ENCODE data around the gene CDK3. TPM values are rescaled to one million over a fixed set of nuclear protein-coding genes. Genes with fewer than 3 reads are reported as not detected.

Gene CDK3
- total and polyA plus RNA-seq, 9 of the 15 experiments (the other 6 are each of a cell fraction or from before 2014, with no cell fraction given): 0.55 to 8.2 (median 4.7) TPM

GRCh38 chr17:76007850-76008165 lies 7.2 kb downstream of the CDK3 start (continued):
- TF ChIP-seq GATAD2B (IDR thresholded peaks at IDR 0.05; ENCODE audit: borderline replicate concordance): no peak
- TF ChIP-seq RBM25 (IDR thresholded peaks at IDR 0.05; ENCODE audit: low read depth, low read length, severe bottlenecking): no peak
- no peak for TF ChIP-seq ZKSCAN8 (CRISPR knock-in tag; IDR thresholded peaks at IDR 0.05)
- no peak for TF ChIP-seq POLR2G (IDR thresholded peaks at IDR 0.05; ENCODE audit: low read depth, low read length)
- no peak for TF ChIP-seq CHD1 (IDR thresholded peaks at IDR 0.05; ENCODE audit: low read length)
- no peak for TF ChIP-seq SPI1 (IDR thresholded peaks at IDR 0.05; ENCODE audit: borderline replicate concordance, low read depth, low read length)

- TF ChIP-seq HDAC6 (IDR thresholded peaks at IDR 0.05; ENCODE audit: low read depth, low read length) (0 out of 2 replicates have a peak, but pooled peaks have one; percentile 20), SAFB2 (IDR thresholded peaks at IDR 0.05; ENCODE audit: borderline replicate concordance, low read depth, low read length, severe bottlenecking) (no peak)
- Histone ChIP-seq H3K9me3 (replicated peaks; ENCODE audit: control insufficient read depth, insufficient read depth, low read depth, low read length) (no peaks in the 10 kb centered on the region), H2AFZ (ENCODE audit: low read depth, low read length) (no peak overlapping the region), H3K4me1 (replicated peaks in 1 of 2; ENCODE audit: control insufficient read depth in 2 of 2, insufficient read depth in 2 of 2, low read length in 2 of 2) (peaks cover 0 to 34% of the 10 kb centered on the region in 2 experiments; a peak in 3 of 5 replicates), H3K27me3 (ENCODE audit: control insufficient read depth in 2 of 2, insufficient read depth in 2 of 2, low read length in 2 of 2) (peaks cover 37 to 52% of the 10 kb centered on the region in 2 experiments), H3K36me3 (ENCODE audit: control insufficient read depth, insufficient read depth, low read length) (peaks cover 7% of the 10 kb centered on the region; the same call in 2 of the 3 replicates), H3K27ac (ENCODE audit: extremely low read depth, low read depth, low read length) (no peak overlapping the region), H4K20me1 (replicated peaks; ENCODE audit: control insufficient read depth, insufficient read depth, low read length) (no peaks in the 10 kb centered on the region), H3K4me2 (ENCODE audit: insufficient read depth, low read length) (no peak overlapping the region), H3K9ac (ENCODE audit: insufficient read depth in 1 of 2, low read depth in 2 of 2, low read length in 2 of 2) (no peak overlapping the region), H3K9me1 (ENCODE audit: control insufficient read depth, insufficient read depth, low read length) (no peaks in the 10 kb centered on the region), H3K79me2 (ENCODE audit: control insufficient read depth, insufficient read depth, low read length) (no peaks in the 10 kb centered on the region), H3K4me3 (no peak overlapping the region)
- intact Hi-C loops (cut with micrococcal nuclease) (loop anchor here (10.0 kb wide), 1 partner anchor 253 kb away; no protein-coding TSS in a partner anchor), in situ Hi-C loops (cut with MboI) (loop anchor here (5.0 to 10.0 kb wide), 3 partner anchors 101 to 284 kb away; a partner anchor contains a TSS)
- ChIA-PET CTCF (ENCODE audit: low intra/inter-chr PET ratio) (no interaction called here), POLR2A (interaction anchor here (0.6 to 2.0 kb wide), 8 partner anchors 11 to 260 kb away, joined by 3 to 9 read pairs (median 4); no protein-coding TSS in a partner anchor)
- ATAC-seq: no peak
- no peak for DNase-seq (ENCODE audit: extremely low read depth in 1 of 4, low spot score in 3 of 4)
- BruUV-seq (replicated peaks): no TSS peak
- WGBS (ENCODE audit: insufficient coverage, low coverage, missing lambda C conversion rate): 25% methylated on average over 31 of the region's 36 CpGs
- no peak for FAIRE-seq
Observed at GRCh38 chr17:76008208-76008607, 7.6 kb downstream of the CDK3 start.

All from K562 (cell line).